BLaER1 treated with 17β-estradiol and CSF1 and Interleukin-3, amounts not matched to agents 10 nM and 100 nM (cell line): ENCODE measurements around the gene STPG3.
A peak's percentile ranks its signal among the peaks of the same experiment; 100 is the strongest.

Experiments
- H3K27ac ChIP-seq, 11 experiments: shearing (Covaris generic); formaldehyde crosslinking; 2 replicates each; pipeline ENCODE4 v1.8.1; 2022
- H3K27me3 ChIP-seq, 11 experiments: shearing (Covaris generic); formaldehyde crosslinking; 2 replicates each; pipeline ENCODE4 v1.8.1; 2022
- H3K36me3 ChIP-seq, 11 experiments: shearing (Covaris generic); formaldehyde crosslinking; 2 replicates each; pipeline ENCODE4 v1.8.1; 2022
- H3K4me1 ChIP-seq, 10 experiments: shearing (Covaris generic); formaldehyde crosslinking; 2 replicates each; pipeline ENCODE4 v1.8.1; 2022
- H3K4me2 ChIP-seq, 11 experiments: shearing (Covaris generic); formaldehyde crosslinking; 2 replicates each; pipeline ENCODE4 v1.8.1; 2022
- H3K4me3 ChIP-seq, 10 experiments: shearing (Covaris generic); formaldehyde crosslinking; 2 replicates each; pipeline ENCODE4 v1.8.1; 2022
- H3K9ac ChIP-seq, 11 experiments: shearing (Covaris generic); formaldehyde crosslinking; 2 replicates each; pipeline ENCODE4 v1.8.1; 2022
- H3K9me3 ChIP-seq, 11 experiments: shearing (Covaris generic); formaldehyde crosslinking; replicated peaks in 1 of 11; 2 replicates each; pipeline ENCODE4 v1.8.1; 2022
- H4K20me1 ChIP-seq, 11 experiments: shearing (Covaris generic); formaldehyde crosslinking; 2 replicates each; pipeline ENCODE4 v1.8.1; 2022
- Cebpa-rat ChIP-seq, 11 experiments: shearing (Covaris generic); IDR thresholded peaks; 2 replicates each; pipeline ENCODE4 v1.8.1; 2022

The STPG3 gene

GRCh38 chr9:137213160-137214060 lies 37.7 kb upstream of the STPG3 start:
- peaks cover 28 to 95% (median 54%) of the 10 kb centered on the region in 11 experiments; a peak in 21 of 22 replicates for H3K36me3 ChIP-seq
- H3K27ac ChIP-seq: no peak overlapping the region
- 0 out of 22 replicates have a peak overlapping the region, but pooled peaks of 1 of the 11 experiments have one; percentile 8 for H3K9ac ChIP-seq
- TF ChIP-seq Cebpa-rat (IDR thresholded peaks at IDR 0.05): no peak
- no peaks in the 10 kb centered on the region for H3K27me3 ChIP-seq
- H4K20me1 ChIP-seq: peaks cover 0 to 88% (median 15%) of the 10 kb centered on the region in 11 experiments; a peak in 13 of 22 replicates
- no peaks in the 10 kb centered on the region for H3K9me3 ChIP-seq
- no peak overlapping the region for H3K4me2 ChIP-seq
- H3K4me3 ChIP-seq: no peak overlapping the region
- H3K4me1 ChIP-seq: peaks cover 26 to 40% (median 31%) of the 10 kb centered on the region in 10 experiments

GRCh38 chr9:137214620-137215019 lies 36.5 kb upstream of the STPG3 start:
- H3K4me2 ChIP-seq: no peak overlapping the region
- H3K27ac ChIP-seq: no peak overlapping the region
- H3K4me3 ChIP-seq: no peak overlapping the region
- H3K9me3 ChIP-seq: no peaks in the 10 kb centered on the region
- no peak for TF ChIP-seq Cebpa-rat (IDR thresholded peaks at IDR 0.05)
- H3K27me3 ChIP-seq: no peaks in the 10 kb centered on the region
- peaks cover 25 to 43% (median 37%) of the 10 kb centered on the region in 10 experiments for H3K4me1 ChIP-seq
- no peak overlapping the region for H3K9ac ChIP-seq
- H3K36me3 ChIP-seq: peaks cover 21 to 90% (median 46%) of the 10 kb centered on the region in 11 experiments; a peak in 21 of 22 replicates
- H4K20me1 ChIP-seq: peaks cover 0 to 88% (median 15%) of the 10 kb centered on the region in 11 experiments; a peak in 13 of 22 replicates

GRCh38 chr9:137215196-137215986 lies 35.7 kb upstream of the STPG3 start:
- H3K4me2 ChIP-seq: peak overlapping the region in 2 of 11 experiments; percentile 85 to 96; a peak in 2 of 22 replicates
- no peak overlapping the region for H3K27ac ChIP-seq
- no peaks in the 10 kb centered on the region for H3K27me3 ChIP-seq
- H3K9ac ChIP-seq: peak overlapping the region in 5 of 11 experiments; percentile 4 to 64 (median 44); a peak in 3 of 22 replicates
- peaks cover 0 to 89% (median 15%) of the 10 kb centered on the region in 11 experiments; a peak in 13 of 22 replicates for H4K20me1 ChIP-seq
- H3K9me3 ChIP-seq: no peaks in the 10 kb centered on the region
- peaks cover 20 to 86% (median 50%) of the 10 kb centered on the region in 11 experiments; a peak in 20 of 22 replicates for H3K36me3 ChIP-seq
- no peak for TF ChIP-seq Cebpa-rat (IDR thresholded peaks at IDR 0.05)
- H3K4me1 ChIP-seq: peaks cover 22 to 48% (median 32%) of the 10 kb centered on the region in 10 experiments
- H3K4me3 ChIP-seq: no peak overlapping the region

- H3K4me2 ChIP-seq: peak overlapping the region; percentile 42 to 96 (median 68)
- TF ChIP-seq Cebpa-rat (IDR thresholded peaks at IDR 0.05): no peak
- peaks cover 0 to 83% (median 14%) of the 10 kb centered on the region in 11 experiments; a peak in 12 of 22 replicates for H4K20me1 ChIP-seq
- peaks cover 20 to 77% (median 50%) of the 10 kb centered on the region in 11 experiments; a peak in 20 of 22 replicates for H3K36me3 ChIP-seq
- peak overlapping the region in 10 of 11 experiments; percentile 42 to 74 (median 54); a peak in 13 of 22 replicates for H3K9ac ChIP-seq
- H3K9me3 ChIP-seq: no peaks in the 10 kb centered on the region
- no peaks in the 10 kb centered on the region for H3K27me3 ChIP-seq
- H3K4me1 ChIP-seq: peaks cover 23 to 53% (median 34%) of the 10 kb centered on the region in 10 experiments
- H3K4me3 ChIP-seq: peak overlapping the region in 5 of 10 experiments; percentile 32 to 52 (median 37); a peak in 5 of 20 replicates
- H3K27ac ChIP-seq: peak overlapping the region in 1 of 11 experiments; percentile 49; a peak in 2 of 22 replicates
Observed at GRCh38 chr9:137216188-137216965, 34.7 kb upstream of the STPG3 start.

GRCh38 chr9:137217276-137218211 lies 33.5 kb upstream of the STPG3 start:
- Histone ChIP-seq H3K4me2 (peak overlapping the region; percentile 42 to 96 (median 68)), H4K20me1 (peaks cover 0 to 71% (median 12%) of the 10 kb centered on the region in 11 experiments; a peak in 11 of 22 replicates), H3K27ac (peak overlapping the region in 10 of 11 experiments; percentile 1 to 68 (median 36); a peak in 17 of 22 replicates), H3K36me3 (peaks cover 20 to 66% (median 45%) of the 10 kb centered on the region in 11 experiments; a peak in 20 of 22 replicates), H3K9me3 (no peaks in the 10 kb centered on the region), H3K4me3 (peak overlapping the region in 5 of 10 experiments; percentile 32 to 52 (median 37); a peak in 9 of 20 replicates), H3K9ac (peak overlapping the region; percentile 32 to 74 (median 57); a peak in 21 of 22 replicates), H3K4me1 (peaks cover 23 to 56% (median 36%) of the 10 kb centered on the region in 10 experiments), H3K27me3 (no peaks in the 10 kb centered on the region)
- TF ChIP-seq Cebpa-rat (IDR thresholded peaks at IDR 0.05): no peak

GRCh38 chr9:137218212-137218753 lies 32.8 kb upstream of the STPG3 start:
- Histone ChIP-seq H3K9me3 (no peaks in the 10 kb centered on the region), H3K9ac (peak overlapping the region in 7 of 11 experiments; percentile 24 to 74 (median 57); a peak in 10 of 22 replicates), H3K4me1 (peaks cover 29 to 62% (median 42%) of the 10 kb centered on the region in 10 experiments), H3K4me2 (peak overlapping the region in 7 of 11 experiments; percentile 63 to 96 (median 80); a peak in 16 of 22 replicates), H3K36me3 (peaks cover 20 to 58% (median 41%) of the 10 kb centered on the region in 11 experiments; a peak in 20 of 22 replicates), H3K27me3 (no peaks in the 10 kb centered on the region), H3K27ac (peak overlapping the region in 4 of 11 experiments; percentile 49 to 68 (median 56); a peak in 10 of 22 replicates), H3K4me3 (peak overlapping the region in 1 of 10 experiments; percentile 43; a peak in 2 of 20 replicates), H4K20me1 (peaks cover 0 to 64% (median 12%) of the 10 kb centered on the region in 11 experiments; a peak in 10 of 22 replicates)
- TF ChIP-seq Cebpa-rat (IDR thresholded peaks at IDR 0.05): no peak
